Measurements from ENCODE around the gene SEC61A1.

SEC61A1 gene

DNA sequence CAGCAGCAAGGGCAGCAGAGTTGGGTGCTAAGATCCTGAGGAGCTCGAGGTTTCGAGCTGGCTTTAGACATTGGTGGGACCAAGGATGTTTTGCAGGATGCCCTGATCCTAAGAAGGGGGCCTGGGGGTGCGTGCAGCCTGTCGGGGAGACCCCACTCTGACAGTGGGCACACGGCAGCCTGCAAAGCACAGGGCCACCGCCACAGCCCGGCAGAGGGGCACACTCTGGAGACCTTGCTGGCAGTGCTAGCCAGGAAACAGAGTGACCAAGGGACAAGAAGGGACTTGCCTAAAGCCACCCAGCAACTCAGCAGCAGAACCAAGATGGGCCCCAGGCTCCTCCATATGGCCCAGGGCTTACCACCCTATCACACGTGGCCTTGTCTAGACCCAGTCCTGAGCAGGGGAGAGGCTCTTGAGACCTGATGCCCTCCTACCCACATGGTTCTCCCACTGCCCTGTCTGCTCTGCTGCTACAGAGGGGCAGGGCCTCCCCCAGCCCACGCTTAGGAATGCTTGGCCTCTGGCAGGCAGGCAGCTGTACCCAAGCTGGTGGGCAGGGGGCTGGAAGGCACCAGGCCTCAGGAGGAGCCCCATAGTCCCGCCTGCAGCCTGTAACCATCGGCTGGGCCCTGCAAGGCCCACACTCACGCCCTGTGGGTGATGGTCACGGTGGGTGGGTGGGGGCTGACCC is 18.8 kb downstream of the SEC61A1 start:
- Histone ChIP-seq H3K4me1 (ENCODE audit: insufficient read depth, low read length, poor library complexity, severe bottlenecking) (no peaks in the 10 kb centered on the region), H4K20me1 (ENCODE audit: insufficient read depth, low read length, poor library complexity, severe bottlenecking) (peaks cover 6% of the 10 kb centered on the region), H3F3A (ENCODE audit: low read depth) (no peaks in the 10 kb centered on the region), H2AFZ (ENCODE audit: low read length) (no peak overlapping the region), H3K9me2 (replicated peaks; ENCODE audit: low read depth, low read length) (no peaks in the 10 kb centered on the region), H3K4me3 (ENCODE audit: low read length, poor library complexity, severe bottlenecking) (no peak overlapping the region), H3K36me3 (ENCODE audit: insufficient read depth, low read length) (peaks cover 75% of the 10 kb centered on the region; the same call in 1 of the 2 replicates), H3K4me2 (ENCODE audit: low read depth, low read length, poor library complexity, severe bottlenecking) (no peak overlapping the region), H3K79me2 (ENCODE audit: insufficient read depth, low read length) (no peaks in the 10 kb centered on the region), H3K9ac (ENCODE audit: low read depth, low read length, poor library complexity, severe bottlenecking) (no peak overlapping the region), H3K27me3 (ENCODE audit: insufficient read depth, low read length, poor library complexity, severe bottlenecking) (no peaks in the 10 kb centered on the region), H3K9me3 (ENCODE audit: insufficient read depth, low read depth, low read length) (no peaks in the 10 kb centered on the region)
- no peak for TF ChIP-seq EZH2phosphoT487 (IDR thresholded peaks at IDR 0.05; ENCODE audit: borderline replicate concordance)
- TF ChIP-seq, protein P1, sequence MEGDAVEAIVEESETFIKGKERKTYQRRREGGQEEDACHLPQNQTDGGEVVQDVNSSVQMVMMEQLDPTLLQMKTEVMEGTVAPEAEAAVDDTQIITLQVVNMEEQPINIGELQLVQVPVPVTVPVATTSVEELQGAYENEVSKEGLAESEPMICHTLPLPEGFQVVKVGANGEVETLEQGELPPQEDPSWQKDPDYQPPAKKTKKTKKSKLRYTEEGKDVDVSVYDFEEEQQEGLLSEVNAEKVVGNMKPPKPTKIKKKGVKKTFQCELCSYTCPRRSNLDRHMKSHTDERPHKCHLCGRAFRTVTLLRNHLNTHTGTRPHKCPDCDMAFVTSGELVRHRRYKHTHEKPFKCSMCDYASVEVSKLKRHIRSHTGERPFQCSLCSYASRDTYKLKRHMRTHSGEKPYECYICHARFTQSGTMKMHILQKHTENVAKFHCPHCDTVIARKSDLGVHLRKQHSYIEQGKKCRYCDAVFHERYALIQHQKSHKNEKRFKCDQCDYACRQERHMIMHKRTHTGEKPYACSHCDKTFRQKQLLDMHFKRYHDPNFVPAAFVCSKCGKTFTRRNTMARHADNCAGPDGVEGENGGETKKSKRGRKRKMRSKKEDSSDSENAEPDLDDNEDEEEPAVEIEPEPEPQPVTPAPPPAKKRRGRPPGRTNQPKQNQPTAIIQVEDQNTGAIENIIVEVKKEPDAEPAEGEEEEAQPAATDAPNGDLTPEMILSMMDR (conservative IDR thresholded peaks at IDR 0.05; ENCODE audit: low read length): no peak

DNA sequence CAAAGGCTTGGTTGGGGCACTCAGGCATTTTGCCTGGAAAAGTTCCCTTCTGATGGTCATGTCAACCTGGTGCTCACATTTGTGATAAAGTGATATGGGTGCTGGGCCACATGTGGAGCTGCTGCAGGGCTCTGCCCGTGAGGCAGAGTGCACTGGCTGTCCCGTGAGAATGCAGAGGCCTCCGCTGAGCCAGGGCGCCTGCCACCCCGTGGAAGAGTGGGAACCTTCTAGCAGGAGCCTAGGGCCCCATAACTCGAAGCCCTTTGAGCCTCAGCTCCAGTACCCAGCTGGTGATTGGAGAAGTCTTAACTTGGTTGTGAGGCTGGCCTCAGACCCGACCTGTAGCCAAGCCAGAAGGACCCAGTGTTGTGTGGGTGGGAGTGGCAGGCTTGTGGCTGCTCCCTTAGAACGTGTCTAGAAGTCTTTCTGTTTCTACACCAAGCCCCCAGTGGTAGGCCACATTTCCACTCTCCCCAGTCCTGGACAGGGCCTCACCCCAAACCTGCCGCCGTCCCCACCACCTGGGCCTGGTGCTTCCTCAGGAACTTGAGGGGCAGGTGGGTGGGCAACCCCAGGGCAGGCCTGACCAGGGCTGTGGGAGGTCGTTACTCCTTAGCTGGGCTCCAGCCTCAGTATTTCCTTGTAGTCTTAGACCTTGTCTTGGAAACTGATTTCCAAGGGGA is 19.7 kb downstream of the SEC61A1 start:
- Histone ChIP-seq H2AFZ (ENCODE audit: low read length) (no peak overlapping the region), H4K20me1 (ENCODE audit: insufficient read depth, low read length, poor library complexity, severe bottlenecking) (peaks cover 6% of the 10 kb centered on the region), H3K9me2 (replicated peaks; ENCODE audit: low read depth, low read length) (no peaks in the 10 kb centered on the region), H3K4me1 (ENCODE audit: insufficient read depth, low read length, poor library complexity, severe bottlenecking) (no peaks in the 10 kb centered on the region), H3K4me2 (ENCODE audit: low read depth, low read length, poor library complexity, severe bottlenecking) (no peak overlapping the region), H3K27me3 (ENCODE audit: insufficient read depth, low read length, poor library complexity, severe bottlenecking) (no peaks in the 10 kb centered on the region), H3K4me3 (ENCODE audit: low read length, poor library complexity, severe bottlenecking) (no peak overlapping the region), H3K9ac (ENCODE audit: low read depth, low read length, poor library complexity, severe bottlenecking) (no peak overlapping the region), H3K9me3 (ENCODE audit: insufficient read depth, low read depth, low read length) (no peaks in the 10 kb centered on the region), H3K79me2 (ENCODE audit: insufficient read depth, low read length) (no peaks in the 10 kb centered on the region), H3K36me3 (ENCODE audit: insufficient read depth, low read length) (peaks cover 67% of the 10 kb centered on the region; the same call in 1 of the 2 replicates), H3F3A (ENCODE audit: low read depth) (no peaks in the 10 kb centered on the region)
- TF ChIP-seq, protein P1 (conservative IDR thresholded peaks at IDR 0.05; ENCODE audit: low read length): no peak
- TF ChIP-seq EZH2phosphoT487 (IDR thresholded peaks at IDR 0.05; ENCODE audit: borderline replicate concordance): no peak

DNA sequence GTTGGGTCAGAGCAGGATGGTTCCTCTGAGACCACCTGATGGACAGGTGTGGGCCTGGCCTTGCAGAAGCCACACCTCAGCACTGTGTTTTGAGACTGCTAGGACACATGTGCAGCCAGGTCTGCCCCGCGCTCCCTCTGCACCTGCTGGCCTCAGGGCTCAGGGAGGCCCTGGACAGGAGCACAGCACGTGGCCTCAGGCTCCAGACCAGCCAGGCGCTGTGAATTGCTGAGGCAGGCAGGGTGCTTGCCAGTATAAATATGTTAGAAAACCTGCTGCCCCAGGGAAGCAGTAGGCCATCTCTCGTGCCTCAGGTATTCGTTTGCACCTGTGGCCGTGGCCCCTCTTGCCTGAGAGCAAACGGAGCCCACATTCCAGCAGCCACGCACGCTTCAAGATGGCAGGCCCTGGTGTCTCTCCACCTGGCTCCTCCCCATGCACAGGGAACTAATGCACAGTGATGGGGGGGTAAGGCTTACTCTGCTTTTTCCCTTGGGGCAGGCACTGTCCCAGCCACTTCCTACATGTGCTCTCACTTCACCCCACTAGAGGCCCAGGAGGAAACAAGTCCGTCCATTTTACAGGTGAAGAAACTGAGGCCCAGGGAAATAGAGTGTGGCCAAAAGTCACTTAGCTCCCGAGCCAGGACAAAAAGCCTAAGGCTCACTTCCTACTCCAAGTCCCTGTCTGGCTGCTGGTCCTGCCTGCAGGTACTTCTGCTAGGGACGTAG is 20.4 kb downstream of the SEC61A1 start:
- H3K36me3 ChIP-seq (ENCODE audit: insufficient read depth, low read length): peaks cover 60% of the 10 kb centered on the region; the same call in 1 of the 2 replicates
- H2AFZ ChIP-seq (ENCODE audit: low read length): no peak overlapping the region

More for the DNA sequence above, 20.4 kb downstream of the SEC61A1 start:
- Histone ChIP-seq H3K4me3 (ENCODE audit: low read length, poor library complexity, severe bottlenecking) (no peak overlapping the region), H3K9me3 (ENCODE audit: insufficient read depth, low read depth, low read length) (no peaks in the 10 kb centered on the region), H3K9ac (ENCODE audit: low read depth, low read length, poor library complexity, severe bottlenecking) (no peak overlapping the region), H3K9me2 (replicated peaks; ENCODE audit: low read depth, low read length) (no peaks in the 10 kb centered on the region), H4K20me1 (ENCODE audit: insufficient read depth, low read length, poor library complexity, severe bottlenecking) (peaks cover 6% of the 10 kb centered on the region), H3K27me3 (ENCODE audit: insufficient read depth, low read length, poor library complexity, severe bottlenecking) (no peaks in the 10 kb centered on the region), H3K4me2 (ENCODE audit: low read depth, low read length, poor library complexity, severe bottlenecking) (no peak overlapping the region), H3K79me2 (ENCODE audit: insufficient read depth, low read length) (no peaks in the 10 kb centered on the region), H3F3A (ENCODE audit: low read depth) (no peaks in the 10 kb centered on the region), H3K4me1 (ENCODE audit: insufficient read depth, low read length, poor library complexity, severe bottlenecking) (no peaks in the 10 kb centered on the region)
- TF ChIP-seq, protein P1 (conservative IDR thresholded peaks at IDR 0.05; ENCODE audit: low read length): no peak
- no peak for TF ChIP-seq EZH2phosphoT487 (IDR thresholded peaks at IDR 0.05; ENCODE audit: borderline replicate concordance)

All from Loucy (cell line).